Neuronal stem cell (in vitro differentiated cells): ENCODE results near the gene RMND5B.

ENCODE experiments used
- DNase-seq: peaks from one replicate; pipeline ENCODE4 v3.0.0-alpha.2; 2013; ENCODE audit warnings: low spot score
- H2AFZ ChIP-seq: one replicate; pipeline ENCODE4 v1.6.1; 2013; ENCODE audit warnings: mild to moderate bottlenecking, low read length, inconsistent platforms
- H2AK5ac ChIP-seq: 2 replicates; pipeline ENCODE4 v1.6.1; 2013; ENCODE audit warnings: low read depth, mild to moderate bottlenecking, inconsistent platforms, low read length, moderate library complexity, mixed read lengths
- H2BK120ac ChIP-seq: 2 replicates; pipeline ENCODE4 v1.6.1; 2013; ENCODE audit warnings: low read depth, mild to moderate bottlenecking, inconsistent platforms, low read length, moderate library complexity, mixed read lengths
- H2BK12ac ChIP-seq: one replicate; pipeline ENCODE4 v1.6.1; 2013; ENCODE audit warnings: low read length, inconsistent platforms
- H2BK15ac ChIP-seq: 2 replicates; pipeline ENCODE4 v1.6.1; 2013; ENCODE audit warnings: mild to moderate bottlenecking, low read length, inconsistent platforms, mixed read lengths
- H2BK5ac ChIP-seq: one replicate; pipeline ENCODE4 v1.6.1; 2013; ENCODE audit warnings: inconsistent platforms, mild to moderate bottlenecking, low read length, moderate library complexity
- H3K14ac ChIP-seq: one replicate; pipeline ENCODE4 v1.6.1; 2013; ENCODE audit warnings: low read length, inconsistent platforms
- H3K18ac ChIP-seq: 2 replicates; pipeline ENCODE4 v1.6.1; 2013; ENCODE audit warnings: low read length, inconsistent platforms
- H3K23ac ChIP-seq: 2 replicates; pipeline ENCODE4 v1.6.1; 2013; ENCODE audit warnings: low read depth, mild to moderate bottlenecking, mixed read lengths, low read length, inconsistent platforms; ENCODE audit not compliant: poor library complexity
- H3K27ac ChIP-seq: replicated peaks from 3 replicates; pipeline ENCODE4 v1.5.1; 2013; ENCODE audit warnings: low read length, inconsistent platforms
- H3K27me3 ChIP-seq, 3 experiments: 2 replicates each; pipeline ENCODE4 v1.6.1; 2013; ENCODE audit warnings: low read length in 3 of 3, mild to moderate bottlenecking in 2 of 3, inconsistent platforms in 1 of 3, low read depth in 1 of 3, mixed read lengths in 1 of 3, moderate library complexity in 1 of 3; ENCODE audit not compliant: control insufficient read depth in 3 of 3, insufficient read depth in 3 of 3
- H3K36me3 ChIP-seq, 2 donors: replicated peaks in 1 of 2; 2 replicates each; pipeline ENCODE4 v1.6.1; 2013; ENCODE audit warnings: low read length in 2 of 2; ENCODE audit not compliant: control insufficient read depth in 2 of 2, insufficient read depth in 2 of 2
- H3K4ac ChIP-seq: 2 replicates; pipeline ENCODE4 v1.6.1; 2013; ENCODE audit warnings: inconsistent platforms, mild to moderate bottlenecking, low read length, moderate library complexity
- H3K4me1 ChIP-seq, 2 donors: 1 replicate in 1 of 2; 2 replicates in 1 of 2; pipeline ENCODE4 v1.6.1; 2013; ENCODE audit warnings: low read length in 2 of 2, low read depth in 1 of 2; ENCODE audit not compliant: control insufficient read depth in 2 of 2, insufficient read depth in 1 of 2
- H3K4me2 ChIP-seq: one replicate; pipeline ENCODE4 v1.6.1; 2013; ENCODE audit warnings: mild to moderate bottlenecking, low read length, inconsistent platforms; ENCODE audit not compliant: insufficient read depth, poor library complexity, severe bottlenecking
- H3K4me3 ChIP-seq, 2 donors: 2 replicates each; pipeline ENCODE4 v1.5.1; 2013; ENCODE audit warnings: low read length in 2 of 2, mild to moderate bottlenecking in 2 of 2, inconsistent platforms in 1 of 2, moderate library complexity in 1 of 2
- H3K79me1 ChIP-seq: one replicate; pipeline ENCODE4 v1.6.1; 2013; ENCODE audit warnings: low read depth, mild to moderate bottlenecking, inconsistent platforms, low read length, moderate library complexity
- H3K9ac ChIP-seq: one replicate; pipeline ENCODE4 v1.6.1; 2013; ENCODE audit warnings: mild to moderate bottlenecking, low read depth, low read length, inconsistent platforms; ENCODE audit not compliant: poor library complexity
- H3K9me3 ChIP-seq, 2 donors: replicated peaks in 1 of 2; 2 replicates each; pipeline versions ENCODE3 to v1.6.1; 2013; ENCODE audit warnings: low read length in 2 of 2, mild to moderate bottlenecking in 2 of 2, inconsistent platforms in 1 of 2, low read depth in 1 of 2, mixed read lengths in 1 of 2, moderate library complexity in 1 of 2; ENCODE audit not compliant: control insufficient read depth in 2 of 2, insufficient read depth in 1 of 2
- H4K8ac ChIP-seq: one replicate; pipeline ENCODE4 v1.6.1; 2013; ENCODE audit warnings: low read depth, mild to moderate bottlenecking, inconsistent platforms, low read length, moderate library complexity
- H4K91ac ChIP-seq: one replicate; pipeline ENCODE4 v1.6.1; 2013; ENCODE audit warnings: low read length, low read depth, mild to moderate bottlenecking, inconsistent platforms; ENCODE audit not compliant: poor library complexity
- WGBS, 2 donors: extraction: QIAGEN DNeasy Blood & Tissue Kit; methylation state at CpG; one replicate each; pipeline ENCODE4 v1.1.7; 2013; ENCODE audit warnings: missing lambda C conversion rate in 2 of 2, mixed read lengths in 1 of 2; ENCODE audit not compliant: insufficient read length in 2 of 2, insufficient replicate concordance in 1 of 2; ENCODE audit errors: extremely low coverage in 2 of 2; 5-methylcytosine and 5-hydroxymethylcytosine counted together

RMND5B gene

GRCh38 chr5:178121391-178122276 is 9.2 kb upstream of the RMND5B start:
- no peak overlapping the region for H4K91ac ChIP-seq
- peak overlapping the region; percentile 63 for H2AK5ac ChIP-seq
- peak overlapping the region; percentile 58 for H2BK12ac ChIP-seq
- no peak for DNase-seq
- H3K36me3 ChIP-seq = peaks cover 3 to 28% of the 10 kb centered on the region in 2 donors
- H3K23ac ChIP-seq = peak overlapping the region; percentile 26
- no peak overlapping the region for H3K4me2 ChIP-seq
- no peaks in the 10 kb centered on the region for H3K9me3 ChIP-seq
- peak overlapping the region; percentile 16 for H2BK120ac ChIP-seq
- peak overlapping the region; percentile 6 for H2BK15ac ChIP-seq
- peaks cover 2% of the 10 kb centered on the region for H3K79me1 ChIP-seq
- H4K8ac ChIP-seq = no peak overlapping the region
- H3K27me3 ChIP-seq = no peaks in the 10 kb centered on the region
- WGBS, 2 donors = no CpG with 5 or more reads among the region's 38 CpGs
- H3K14ac ChIP-seq = no peak overlapping the region
- peaks cover 13 to 14% of the 10 kb centered on the region in 2 donors for H3K4me1 ChIP-seq
- H2AFZ ChIP-seq = no peak overlapping the region
- H3K4ac ChIP-seq = no peak overlapping the region
- no peak overlapping the region for H3K27ac ChIP-seq
- H3K9ac ChIP-seq = peak overlapping the region; percentile 68
- H3K4me3 ChIP-seq = no peak overlapping the region
- H2BK5ac ChIP-seq = peak overlapping the region; percentile 82
- H3K18ac ChIP-seq = no peak overlapping the region

- Histone ChIP-seq H4K8ac (no peak overlapping the region), H2AK5ac (no peak overlapping the region), H3K4me3 (no peak overlapping the region), H2BK12ac (no peak overlapping the region), H2BK120ac (no peak overlapping the region), H3K9ac (no peak overlapping the region), H3K4me2 (no peak overlapping the region), H2AFZ (no peak overlapping the region), H3K23ac (no peak overlapping the region), H3K14ac (no peak overlapping the region), H3K27ac (no peak overlapping the region), H3K36me3 (peaks cover 3 to 28% of the 10 kb centered on the region in 2 donors), H2BK5ac (peak overlapping the region; percentile 82), H3K27me3 (no peaks in the 10 kb centered on the region), H3K9me3 (no peaks in the 10 kb centered on the region), H2BK15ac (no peak overlapping the region), H3K79me1 (no peaks in the 10 kb centered on the region), H3K18ac (no peak overlapping the region), H4K91ac (no peak overlapping the region), H3K4ac (no peak overlapping the region), H3K4me1 (peaks cover 11 to 14% of the 10 kb centered on the region in 2 donors)
- DNase-seq = no peak
- no CpG with 5 or more reads among the region's 5 CpGs for WGBS, 2 donors
These were observed 8.5 kb upstream of the RMND5B start for GRCh38 chr5:178122346-178122745.

GRCh38 chr5:178123094-178123965 is 7.5 kb upstream of the RMND5B start:
- H2BK5ac ChIP-seq = peak overlapping the region; percentile 21
- no peaks in the 10 kb centered on the region for H3K27me3 ChIP-seq
- H2AFZ ChIP-seq = no peak overlapping the region
- peak overlapping the region; percentile 21 for H3K9ac ChIP-seq
- peak overlapping the region; percentile 37 for H3K4ac ChIP-seq
- H3K23ac ChIP-seq = peak overlapping the region; percentile 60
- no CpG with 5 or more reads among the region's 13 CpGs for WGBS, 2 donors
- no peak overlapping the region for H3K4me3 ChIP-seq
- H3K4me2 ChIP-seq = no peak overlapping the region
- H3K14ac ChIP-seq = peak overlapping the region; percentile 47
- H2AK5ac ChIP-seq = peak overlapping the region; percentile 68
- no peak overlapping the region for H4K91ac ChIP-seq
- H4K8ac ChIP-seq = no peak overlapping the region
- H2BK120ac ChIP-seq = no peak overlapping the region
- no peak overlapping the region for H2BK12ac ChIP-seq
- no peaks in the 10 kb centered on the region for H3K79me1 ChIP-seq
- H3K9me3 ChIP-seq = no peaks in the 10 kb centered on the region
- H3K27ac ChIP-seq = no peak overlapping the region
- peak overlapping the region; percentile 48 for H3K18ac ChIP-seq
- H3K4me1 ChIP-seq = peaks cover 9% of the 10 kb centered on the region in 2 donors
- peaks cover 3 to 28% of the 10 kb centered on the region in 2 donors for H3K36me3 ChIP-seq
- H2BK15ac ChIP-seq = no peak overlapping the region
- no peak for DNase-seq
